ENCODE results near the gene OR7C1.

DNA sequence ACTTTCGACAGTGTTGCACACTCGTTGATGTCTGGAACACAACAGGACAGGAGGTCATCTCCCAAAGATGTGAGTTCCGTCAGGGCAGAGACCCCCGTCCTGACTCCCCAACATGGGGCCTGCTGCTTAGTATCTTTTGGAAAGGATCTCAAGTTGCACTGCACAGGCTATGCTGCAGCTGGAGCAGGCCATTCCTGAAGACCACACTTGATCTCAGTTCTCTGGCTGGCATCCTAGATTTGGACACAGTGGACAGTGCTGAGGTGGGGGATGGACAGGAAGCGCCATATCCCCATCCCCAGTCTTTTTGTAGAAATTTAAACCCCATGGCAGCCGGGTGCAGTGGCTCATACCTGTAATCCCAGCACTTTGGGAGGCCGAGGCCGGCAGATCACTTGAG, 62.5 kb downstream of the OR7C1 start:
- TF ChIP-seq, protein P1, sequence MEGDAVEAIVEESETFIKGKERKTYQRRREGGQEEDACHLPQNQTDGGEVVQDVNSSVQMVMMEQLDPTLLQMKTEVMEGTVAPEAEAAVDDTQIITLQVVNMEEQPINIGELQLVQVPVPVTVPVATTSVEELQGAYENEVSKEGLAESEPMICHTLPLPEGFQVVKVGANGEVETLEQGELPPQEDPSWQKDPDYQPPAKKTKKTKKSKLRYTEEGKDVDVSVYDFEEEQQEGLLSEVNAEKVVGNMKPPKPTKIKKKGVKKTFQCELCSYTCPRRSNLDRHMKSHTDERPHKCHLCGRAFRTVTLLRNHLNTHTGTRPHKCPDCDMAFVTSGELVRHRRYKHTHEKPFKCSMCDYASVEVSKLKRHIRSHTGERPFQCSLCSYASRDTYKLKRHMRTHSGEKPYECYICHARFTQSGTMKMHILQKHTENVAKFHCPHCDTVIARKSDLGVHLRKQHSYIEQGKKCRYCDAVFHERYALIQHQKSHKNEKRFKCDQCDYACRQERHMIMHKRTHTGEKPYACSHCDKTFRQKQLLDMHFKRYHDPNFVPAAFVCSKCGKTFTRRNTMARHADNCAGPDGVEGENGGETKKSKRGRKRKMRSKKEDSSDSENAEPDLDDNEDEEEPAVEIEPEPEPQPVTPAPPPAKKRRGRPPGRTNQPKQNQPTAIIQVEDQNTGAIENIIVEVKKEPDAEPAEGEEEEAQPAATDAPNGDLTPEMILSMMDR (IDR thresholded peaks at IDR 0.05) = no peak
- TF ChIP-seq POLR2AphosphoS5 (IDR thresholded peaks at IDR 0.05) = no peak
- no peak for TF ChIP-seq EP300 (IDR thresholded peaks at IDR 0.05; ENCODE audit: low read depth)
- TF ChIP-seq POLR2A (IDR thresholded peaks at IDR 0.05) = no peak
